ENCODE data around the gene ZNF678. TPM values are rescaled to one million over a fixed set of nuclear protein-coding genes. Genes with fewer than 3 reads are reported as not detected.

The ZNF678 gene
- total RNA-seq, 2 donors from 2014 or later, result 17.0 to 21.4 TPM

DNA sequence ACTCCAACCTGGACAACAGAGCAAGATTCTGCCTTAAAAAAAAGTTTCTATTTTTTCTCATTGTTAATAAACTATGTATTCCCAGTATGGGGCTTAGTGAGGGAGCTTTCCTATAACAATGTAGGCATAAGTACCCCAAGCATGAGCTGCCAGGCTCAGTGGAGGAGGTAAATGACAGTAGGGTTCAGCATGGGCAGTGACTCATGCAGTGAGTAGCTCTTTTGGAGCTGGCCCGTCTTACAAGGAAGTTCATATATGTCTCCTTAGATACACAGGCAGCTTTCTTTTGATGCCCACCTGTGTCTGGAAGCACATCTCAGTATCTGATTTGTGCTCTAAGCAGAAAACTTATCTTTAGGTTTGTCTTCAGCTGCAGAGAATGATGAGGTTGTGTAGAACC lies 57.9 kb downstream of the ZNF678 start:
- no peak for TF ChIP-seq POLR2A (IDR thresholded peaks at IDR 0.05)
- TF ChIP-seq POLR2AphosphoS5 (IDR thresholded peaks at IDR 0.05), result no peak
- TF ChIP-seq, protein P1, sequence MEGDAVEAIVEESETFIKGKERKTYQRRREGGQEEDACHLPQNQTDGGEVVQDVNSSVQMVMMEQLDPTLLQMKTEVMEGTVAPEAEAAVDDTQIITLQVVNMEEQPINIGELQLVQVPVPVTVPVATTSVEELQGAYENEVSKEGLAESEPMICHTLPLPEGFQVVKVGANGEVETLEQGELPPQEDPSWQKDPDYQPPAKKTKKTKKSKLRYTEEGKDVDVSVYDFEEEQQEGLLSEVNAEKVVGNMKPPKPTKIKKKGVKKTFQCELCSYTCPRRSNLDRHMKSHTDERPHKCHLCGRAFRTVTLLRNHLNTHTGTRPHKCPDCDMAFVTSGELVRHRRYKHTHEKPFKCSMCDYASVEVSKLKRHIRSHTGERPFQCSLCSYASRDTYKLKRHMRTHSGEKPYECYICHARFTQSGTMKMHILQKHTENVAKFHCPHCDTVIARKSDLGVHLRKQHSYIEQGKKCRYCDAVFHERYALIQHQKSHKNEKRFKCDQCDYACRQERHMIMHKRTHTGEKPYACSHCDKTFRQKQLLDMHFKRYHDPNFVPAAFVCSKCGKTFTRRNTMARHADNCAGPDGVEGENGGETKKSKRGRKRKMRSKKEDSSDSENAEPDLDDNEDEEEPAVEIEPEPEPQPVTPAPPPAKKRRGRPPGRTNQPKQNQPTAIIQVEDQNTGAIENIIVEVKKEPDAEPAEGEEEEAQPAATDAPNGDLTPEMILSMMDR (IDR thresholded peaks at IDR 0.05), result no peak
- H3K36me3 ChIP-seq, result no peaks in the 10 kb centered on the region
- no peak overlapping the region for H3K4me3 ChIP-seq
- intact Hi-C loops (cut with DNase I), result no loop called here
- H3K9me3 ChIP-seq, result no peaks in the 10 kb centered on the region
- H3K4me1 ChIP-seq (replicated peaks), result no peaks in the 10 kb centered on the region
- H3K27me3 ChIP-seq (replicated peaks; ENCODE audit: insufficient read depth), result no peaks in the 10 kb centered on the region
- no peak for DNase-seq (ENCODE audit: low spot score)
- 94% methylated on average over 1 of the region's 1 CpG for WGBS
- no peak overlapping the region for H3K27ac ChIP-seq

DNA sequence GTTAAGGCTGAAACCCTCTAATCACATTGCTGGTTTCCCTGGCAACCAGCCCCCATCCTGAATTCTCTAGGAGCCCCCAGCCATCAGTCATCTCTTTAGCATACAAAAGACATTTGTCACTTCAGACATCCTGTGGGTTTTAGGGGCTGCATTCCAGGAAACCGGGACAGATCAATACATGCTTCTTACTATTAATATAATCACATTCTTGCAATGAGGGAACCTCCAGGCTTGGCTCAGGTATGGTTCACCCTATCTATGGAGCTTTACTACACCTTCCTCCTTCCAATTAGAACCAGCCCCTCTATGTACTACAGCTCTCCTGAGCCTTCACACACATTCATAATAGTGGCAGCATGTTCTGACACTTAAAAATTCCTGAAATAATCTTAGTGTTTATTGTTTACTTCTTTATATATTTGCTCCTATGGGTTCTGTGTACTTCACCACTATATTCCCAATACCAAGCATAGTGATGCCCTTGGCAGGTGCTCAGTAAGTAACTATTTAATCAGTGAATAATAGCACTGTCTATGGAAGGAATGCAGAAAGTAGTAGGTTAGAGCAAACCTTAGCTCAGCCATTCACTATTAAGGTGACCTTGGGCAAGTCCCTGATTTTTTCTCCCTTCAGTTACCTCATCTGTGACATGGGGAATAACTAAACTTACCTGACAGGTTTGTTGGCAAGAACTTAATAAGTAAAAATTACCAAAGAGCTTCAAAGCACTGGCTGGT lies 59.6 kb downstream of the ZNF678 start:
- Histone ChIP-seq H3K27ac (no peak overlapping the region), H3K4me1 (replicated peaks) (no peaks in the 10 kb centered on the region), H3K4me3 (no peak overlapping the region), H3K36me3 (no peaks in the 10 kb centered on the region), H3K9me3 (no peaks in the 10 kb centered on the region), H3K27me3 (replicated peaks; ENCODE audit: insufficient read depth) (no peaks in the 10 kb centered on the region)
- WGBS, result 100% methylated on average over 1 of the region's 1 CpG
- intact Hi-C loops (cut with DNase I), result no loop called here
- TF ChIP-seq POLR2AphosphoS5 (IDR thresholded peaks at IDR 0.05) (no peak), POLR2A (IDR thresholded peaks at IDR 0.05) (no peak)
- TF ChIP-seq, protein P1 (IDR thresholded peaks at IDR 0.05), result no peak
- DNase-seq (ENCODE audit: low spot score), result no peak

DNA sequence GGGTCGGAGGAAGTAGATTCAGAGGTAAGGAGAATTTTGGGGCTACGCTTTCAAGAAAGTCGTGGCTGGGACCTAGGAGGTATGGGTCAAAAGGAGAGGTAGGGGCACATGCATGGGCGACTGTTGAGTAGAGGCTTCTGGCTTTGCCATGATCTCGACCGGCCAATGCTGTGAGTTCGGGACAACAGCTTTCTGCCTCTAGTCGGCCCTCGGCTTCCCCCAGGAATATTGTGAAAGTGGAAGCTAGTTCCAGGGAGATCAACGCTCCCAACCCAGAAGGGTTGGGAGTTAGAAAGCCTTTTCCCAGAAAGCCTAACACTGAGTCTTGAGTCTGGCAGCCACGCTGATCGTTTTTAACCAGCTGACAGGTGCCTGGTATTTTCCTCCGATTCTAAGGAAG lies 69.0 kb downstream of the ZNF678 start:
- Histone ChIP-seq H3K36me3 (no peaks in the 10 kb centered on the region), H3K4me3 (no peak overlapping the region), H3K27me3 (replicated peaks; ENCODE audit: insufficient read depth) (no peaks in the 10 kb centered on the region), H3K27ac (no peak overlapping the region), H3K9me3 (no peaks in the 10 kb centered on the region), H3K4me1 (replicated peaks) (no peaks in the 10 kb centered on the region)
- TF ChIP-seq POLR2AphosphoS5 (IDR thresholded peaks at IDR 0.05), result no peak
- no peak for TF ChIP-seq POLR2A (IDR thresholded peaks at IDR 0.05)
- TF ChIP-seq, protein P1 (IDR thresholded peaks at IDR 0.05), result no peak
- no peak for DNase-seq (ENCODE audit: low spot score)
- 97% methylated on average over 13 of the region's 13 CpGs for WGBS
- intact Hi-C loops (cut with DNase I), result no loop called here

DNA sequence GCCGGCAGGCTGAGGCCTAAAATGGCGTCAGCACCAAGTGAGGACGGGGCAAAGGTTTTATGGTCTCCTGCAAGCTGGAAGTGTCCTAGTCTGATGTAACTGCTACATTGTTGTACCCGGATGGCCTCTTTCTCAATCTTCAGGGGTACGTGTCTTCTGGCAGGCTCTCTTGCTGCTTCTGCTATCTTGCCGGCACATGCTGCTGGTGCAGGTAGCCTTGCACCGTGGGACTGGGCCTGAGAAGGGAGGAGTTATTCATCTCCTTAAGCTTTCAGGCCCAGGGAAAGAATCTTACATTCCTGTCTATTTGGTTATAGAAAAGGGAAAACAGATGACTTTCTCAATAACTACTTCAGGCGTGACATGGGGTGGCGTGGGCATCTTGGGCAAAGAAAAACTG lies 72.2 kb downstream of the ZNF678 start:
- no peaks in the 10 kb centered on the region for H3K36me3 ChIP-seq
- no peak overlapping the region for H3K27ac ChIP-seq
- no peak for TF ChIP-seq POLR2AphosphoS5 (IDR thresholded peaks at IDR 0.05)
- H3K27me3 ChIP-seq (replicated peaks; ENCODE audit: insufficient read depth), result no peaks in the 10 kb centered on the region
- intact Hi-C loops (cut with DNase I), result no loop called here
- H3K4me1 ChIP-seq (replicated peaks), result no peaks in the 10 kb centered on the region
- 98% methylated on average over 9 of the region's 9 CpGs for WGBS
- no peak overlapping the region for H3K4me3 ChIP-seq
- no peak for DNase-seq (ENCODE audit: low spot score)
- H3K9me3 ChIP-seq, result no peaks in the 10 kb centered on the region

DNA sequence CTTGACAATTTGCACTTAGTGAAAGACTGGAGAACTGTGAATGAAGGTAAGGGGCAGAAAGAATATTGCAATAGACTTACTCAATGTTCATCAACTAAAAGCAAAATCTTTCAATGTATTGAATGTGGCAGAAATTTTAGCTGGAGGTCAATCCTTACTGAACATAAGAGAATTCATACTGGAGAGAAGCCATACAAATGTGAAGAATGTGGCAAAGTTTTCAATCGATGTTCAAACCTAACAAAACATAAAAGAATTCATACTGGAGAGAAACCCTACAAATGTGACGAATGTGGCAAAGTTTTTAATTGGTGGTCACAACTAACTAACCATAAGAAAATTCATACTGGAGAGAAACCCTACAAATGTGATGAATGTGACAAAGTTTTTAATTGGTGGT lies 91.1 kb downstream of the ZNF678 start:
- no peak for DNase-seq (ENCODE audit: low spot score)
- peaks cover 5 to 10% of the 10 kb centered on the region in 2 donors for H3K36me3 ChIP-seq
- no peaks in the 10 kb centered on the region for H3K27me3 ChIP-seq (replicated peaks; ENCODE audit: insufficient read depth)
- intact Hi-C loops (cut with DNase I), result no loop called here
- 95% methylated on average over 2 of the region's 2 CpGs for WGBS
- no peaks in the 10 kb centered on the region for H3K4me1 ChIP-seq (replicated peaks)
- no peak for TF ChIP-seq POLR2AphosphoS5 (IDR thresholded peaks at IDR 0.05)
- no peak for TF ChIP-seq POLR2A (IDR thresholded peaks at IDR 0.05)
- H3K4me3 ChIP-seq, result no peak overlapping the region
- no peak overlapping the region for H3K27ac ChIP-seq
- peaks cover 6% of the 10 kb centered on the region for H3K9me3 ChIP-seq
